B cell (primary cell): ENCODE results near the gene ZNRD2. TPM values are rescaled to one million over a fixed set of nuclear protein-coding genes. Genes with fewer than 3 reads are reported as not detected.

Experiments
- ATAC-seq: fragments of 200-7000 bp; cut with Tn5 transposase; one replicate; pipeline ENCODE4 v1.10.0; 2021; ENCODE audit warnings: low read depth, mild to moderate bottlenecking, moderate number of reproducible peaks, moderate library complexity
- CTCF ChIA-PET: fragments of 350-600 bp; sonication (Branson Sonifier 250); formaldehyde crosslinking; loops from one replicate; lab custom pipeline; 2021; ENCODE audit warnings: antibody characterized with exemption, inconsistent platforms; lab: Charles Lee
- POLR2A ChIA-PET: fragments of 350-600 bp; sonication (Branson Sonifier 250); formaldehyde crosslinking; loops from one replicate; lab custom pipeline; 2021; ENCODE audit warnings: antibody characterized with exemption; lab: Charles Lee
- DNase-seq: peaks from one replicate; pipeline ENCODE4 v3.0.0; 2013
- H2AFZ ChIP-seq: 2 replicates; pipeline ENCODE4 v1.6.1; 2012; ENCODE audit warnings: mild to moderate bottlenecking, low read depth, low read length; ENCODE audit not compliant: insufficient read depth, poor library complexity, severe bottlenecking
- H3K27ac ChIP-seq, 2 donors: 1 replicate in 1 of 2; 2 replicates in 1 of 2; pipeline ENCODE4 v1.5.1; 2012 to 2013; ENCODE audit warnings: low read length in 2 of 2, mild to moderate bottlenecking in 2 of 2, moderate library complexity in 1 of 2
- H3K27me3 ChIP-seq, 4 experiments: fragments of 200-600 bp in 1 of 4; sonication (generic) in 1 of 4; replicated peaks in 1 of 4; 1 replicate in 2 of 4; 2 replicates in 2 of 4; pipeline versions ENCODE4 v1.6.1 to v1.7.0; 2013 to 2016; ENCODE audit warnings: low read length in 3 of 4, mild to moderate bottlenecking in 2 of 4, mixed read lengths in 1 of 4, moderate library complexity in 1 of 4; ENCODE audit not compliant: insufficient read depth in 4 of 4, control insufficient read depth in 3 of 4; ENCODE audit errors: control extremely low read depth in 1 of 4
- H3K36me3 ChIP-seq, 2 experiments: replicated peaks in 1 of 2; 1 replicate in 1 of 2; 2 replicates in 1 of 2; pipeline versions ENCODE4 v1.6.1 to v1.7.1; 2013; ENCODE audit warnings: low read length in 1 of 2; ENCODE audit not compliant: insufficient read depth in 2 of 2, control insufficient read depth in 1 of 2; ENCODE audit errors: control extremely low read depth in 1 of 2, extremely low read depth in 1 of 2
- H3K4me1 ChIP-seq, 2 donors: fragments of 200-600 bp in 1 of 2; sonication (generic) in 1 of 2; 1 replicate in 1 of 2; 2 replicates in 1 of 2; pipeline versions ENCODE4 v1.5.1 to v1.6.1; 2013 to 2017; ENCODE audit warnings: low read length in 2 of 2; ENCODE audit not compliant: control insufficient read depth in 2 of 2, insufficient read depth in 2 of 2
- H3K4me2 ChIP-seq: replicated peaks from 2 replicates; pipeline ENCODE3; 2012; ENCODE audit warnings: mild to moderate bottlenecking, low read depth, low read length; ENCODE audit not compliant: poor library complexity, severe bottlenecking
- H3K4me3 ChIP-seq, 5 experiments: fragments of 200-600 bp in 1 of 5; sonication (generic) in 1 of 5; 1 replicate in 3 of 5; 2 replicates in 2 of 5; pipeline versions ENCODE4 v1.5.1 to v1.7.0; 2011 to 2016; ENCODE audit warnings: low read length in 4 of 5, mild to moderate bottlenecking in 4 of 5, low read depth in 2 of 5, control low read depth in 1 of 5, moderate library complexity in 1 of 5; ENCODE audit not compliant: insufficient read depth in 1 of 5; ENCODE audit errors: control extremely low read depth in 1 of 5, extremely low read depth in 1 of 5
- H3K79me2 ChIP-seq: fragments of 200-600 bp; sonication (generic); one replicate; pipeline ENCODE4 v1.6.0; 2016; ENCODE audit warnings: low read length; ENCODE audit not compliant: control insufficient read depth, insufficient read depth
- H3K9ac ChIP-seq: fragments of 200-600 bp; sonication (generic); 2 replicates; pipeline ENCODE4 v1.6.1; 2017; ENCODE audit warnings: mild to moderate bottlenecking, low read length, moderate library complexity
- H3K9me3 ChIP-seq, 3 donors: one replicate each; pipeline versions ENCODE4 v1.6.1 to v1.7.1; 2013; ENCODE audit warnings: low read length in 2 of 3; ENCODE audit not compliant: control insufficient read depth in 2 of 3, insufficient read depth in 1 of 3; ENCODE audit errors: control extremely low read depth in 1 of 3
- H4K20me1 ChIP-seq: 2 replicates; pipeline ENCODE4 v1.6.0; 2012; ENCODE audit warnings: mild to moderate bottlenecking, low read length; ENCODE audit not compliant: insufficient read depth, control insufficient read depth, poor library complexity, severe bottlenecking
- H3K27ac Mint-ChIP-seq: one replicate; pipeline ENCODE4 v1.8.0; 2021; ENCODE audit warnings: mixed read lengths
- H3K27me3 Mint-ChIP-seq: one replicate; pipeline ENCODE4 v1.8.0; 2021; ENCODE audit warnings: mixed read lengths
- H3K4me1 Mint-ChIP-seq: one replicate; pipeline ENCODE4 v1.8.0; 2021; ENCODE audit warnings: mixed read lengths
- H3K4me3 Mint-ChIP-seq: one replicate; pipeline ENCODE4 v1.8.0; 2021; ENCODE audit warnings: mixed read lengths
- H3K9me3 Mint-ChIP-seq: one replicate; pipeline ENCODE4 v1.8.0; 2022; ENCODE audit warnings: mixed read lengths; ENCODE audit not compliant: insufficient read depth
- CTCF ChIP-seq: fragments of 200-600 bp; IDR thresholded peaks from one replicate; pipeline ENCODE4 v1.8.0; 2022; ENCODE audit warnings: antibody characterized with exemption, mild to moderate bottlenecking
- EZH2 ChIP-seq: IDR thresholded peaks from 2 replicates; pipeline ENCODE4 v1.6.1; 2012; ENCODE audit warnings: borderline replicate concordance, low read depth, mild to moderate bottlenecking, moderate library complexity, low read length; ENCODE audit not compliant: insufficient read depth, poor library complexity, severe bottlenecking
- WGBS: methylation state at CpG from one replicate; pipeline ENCODE4 v1.1.5; 2013; ENCODE audit warnings: missing lambda C conversion rate; ENCODE audit not compliant: insufficient coverage; 5-methylcytosine and 5-hydroxymethylcytosine counted together
- intact Hi-C: fragments of 100-400 bp; cut with micrococcal nuclease; formaldehyde crosslinking; loops from one replicate; pipeline ENCODE4 v1.10.0; 2022
- polyA plus RNA-seq: library from polyadenylated mRNA; depleted of rRNA; stranded (reverse); fragments of >200 nt; gene quantifications from 2 replicates; pipeline ENCODE4 v1.2.3, GENCODE V29; 2012
- total RNA-seq, 2 donors: library from RNA; stranded (reverse); fragments of 120-200 nt in 1 of 2; gene quantifications; 1 replicate in 1 of 2; 2 replicates in 1 of 2; pipeline versions ENCODE4 v1.2.3 to v1.2.4, GENCODE V29; 2013 to 2022

The ZNRD2 gene
- total and polyA plus RNA-seq, 2 donors (not counting 1 experiment from before 2014, with no cell fraction given): 22.1 to 112 TPM

GRCh38 chr11:65565624-65566453 lies 4.4 kb upstream of the ZNRD2 start:
- 100% methylated on average over 2 of the region's 7 CpGs for WGBS

More at GRCh38 chr11:65565624-65566453, 4.4 kb upstream of the ZNRD2 start:
- Histone ChIP-seq H3K4me2 (peak overlapping the region; percentile 35), H2AFZ (no peak overlapping the region), H3K27ac (peak overlapping the region; percentile 35 to 81), H3K9ac (peak overlapping the region; percentile 20), H4K20me1 (peaks cover 16% of the 10 kb centered on the region), H3K36me3 (peaks cover 0 to 6% of the 10 kb centered on the region in 2 experiments), H3K9me3 (no peaks in the 10 kb centered on the region), H3K4me1 (peaks cover 35 to 47% of the 10 kb centered on the region in 2 donors), H3K4me3 (no peak overlapping the region), H3K79me2 (peaks cover 87% of the 10 kb centered on the region), H3K27me3 (no peaks in the 10 kb centered on the region)
- Mint-ChIP-seq H3K27ac (peak overlapping the region; percentile 88), H3K27me3 (no peaks in the 10 kb centered on the region), H3K4me1 (peaks cover 44% of the 10 kb centered on the region), H3K9me3 (no peaks in the 10 kb centered on the region), H3K4me3 (peak overlapping the region; percentile 55)
- CTCF ChIA-PET: interaction anchor here (0.6 to 4.2 kb wide), 12 partner anchors 11 to 237 kb away, joined by 3 to 21 read pairs (median 5); partner anchors contain the start of gene SLC25A45
- no peak for ATAC-seq
- TF ChIP-seq CTCF (no peak), EZH2 (no peak)
- POLR2A ChIA-PET: interaction anchor here (0.6 to 1.3 kb wide), 7 partner anchors 22 to 1281 kb away, joined by 3 to 5 read pairs (median 4); no protein-coding TSS in a partner anchor
- peak; percentile 58 for DNase-seq
- intact Hi-C loops: no loop called here
